GM23248 (cell line): ENCODE data around the gene ERG. TPM values are rescaled to one million over a fixed set of nuclear protein-coding genes. Genes with fewer than 3 reads are reported as not detected.
A peak's percentile ranks its signal among the peaks of the same experiment; 100 is the strongest.

Source experiments
- DNase-seq: peaks from one replicate; pipeline ENCODE4 v3.0.0-alpha.2; 2015
- H2AFZ ChIP-seq: fragments of 200-600 bp; sonication (generic); 2 replicates; pipeline ENCODE4 v1.6.1; 2016; ENCODE audit warnings: antibody characterized with exemption
- H3F3A ChIP-seq: fragments of 200-600 bp; sonication (generic); 2 replicates; pipeline ENCODE4 v1.6.1; 2016; ENCODE audit warnings: mild to moderate bottlenecking, antibody characterized with exemption, mixed run types; ENCODE audit not compliant: insufficient read depth
- H3K27ac ChIP-seq: fragments of 200-600 bp; sonication (generic); 2 replicates; pipeline ENCODE4 v1.5.1; 2016; ENCODE audit warnings: mild to moderate bottlenecking
- H3K27me3 ChIP-seq: fragments of 200-600 bp; sonication (generic); replicated peaks from 2 replicates; pipeline ENCODE4 v1.6.1; 2016; ENCODE audit warnings: mild to moderate bottlenecking; ENCODE audit not compliant: insufficient read depth
- H3K36me3 ChIP-seq: fragments of 200-600 bp; sonication (generic); 2 replicates; pipeline ENCODE4 v1.6.1; 2016; ENCODE audit warnings: low read depth, mild to moderate bottlenecking
- H3K4me1 ChIP-seq: fragments of 200-600 bp; sonication (generic); 2 replicates; pipeline ENCODE4 v1.6.1; 2016; ENCODE audit warnings: mild to moderate bottlenecking; ENCODE audit not compliant: insufficient read depth
- H3K4me2 ChIP-seq: fragments of 200-600 bp; sonication (generic); one replicate; pipeline ENCODE4 v1.6.1; 2016; ENCODE audit warnings: mild to moderate bottlenecking; ENCODE audit not compliant: unreplicated experiment
- H3K4me3 ChIP-seq: fragments of 200-600 bp; sonication (generic); 2 replicates; pipeline ENCODE4 v1.5.1; 2016; ENCODE audit warnings: mild to moderate bottlenecking
- H3K79me2 ChIP-seq: fragments of 200-600 bp; sonication (generic); 2 replicates; pipeline ENCODE4 v1.6.1; 2016; ENCODE audit warnings: mild to moderate bottlenecking; ENCODE audit not compliant: insufficient read depth
- H3K9ac ChIP-seq: fragments of 200-600 bp; sonication (generic); 2 replicates; pipeline ENCODE4 v1.6.1; 2016; ENCODE audit warnings: mild to moderate bottlenecking
- H3K9me2 ChIP-seq: fragments of 200-600 bp; sonication (generic); 2 replicates; pipeline ENCODE4 v1.6.1; 2016; ENCODE audit warnings: mixed run types, mild to moderate bottlenecking, moderate library complexity; ENCODE audit not compliant: insufficient read depth
- H3K9me3 ChIP-seq: fragments of 200-600 bp; sonication (generic); one replicate; pipeline ENCODE4 v1.6.1; 2017; ENCODE audit warnings: low read depth
- H4K20me1 ChIP-seq: fragments of 200-600 bp; sonication (generic); 2 replicates; pipeline ENCODE4 v1.6.0; 2016; ENCODE audit not compliant: insufficient read depth
- EZH2 ChIP-seq: fragments of 200-600 bp; sonication (generic); IDR thresholded peaks from 2 replicates; pipeline ENCODE4 v1.6.1; 2018; ENCODE audit warnings: antibody characterized with exemption, mild to moderate bottlenecking; ENCODE audit not compliant: insufficient read depth, poor library complexity, severe bottlenecking
- EZH2phosphoT487 ChIP-seq: fragments of 200-600 bp; sonication (generic); IDR thresholded peaks from 2 replicates; pipeline ENCODE4 v1.6.1; 2018; ENCODE audit warnings: antibody characterized with exemption, moderate library complexity, mild to moderate bottlenecking, low read depth; ENCODE audit not compliant: insufficient read depth
- WGBS, 2 experiments: methylation state at CpG; one replicate each; pipeline ENCODE4 v1.1.6; 2015 to 2017; ENCODE audit warnings: low lambda C conversion rate in 2 of 2, low coverage in 1 of 2; ENCODE audit errors: missing lambda C conversion rate in 2 of 2; 5-methylcytosine and 5-hydroxymethylcytosine counted together
- in situ Hi-C: fragments of 300-500 bp; cut with MboI; formaldehyde crosslinking; loops from 2 replicates; pipeline ENCODE4 v1.15.0; 2020
- polyA plus RNA-seq: library from polyadenylated mRNA; unstranded; fragments of >200 nt; fragmentation: Nextera tagmentation; extraction: Ambion mirVana; gene quantifications from 2 replicates; pipeline ENCODE4 v1.2.1, GENCODE V29; 2016
- total RNA-seq: library from RNA; depleted of rRNA; stranded (reverse); fragments of >200 nt; shearing (Covaris generic); gene quantifications from 2 replicates; pipeline ENCODE4 v1.2.3, GENCODE V29; 2014

Gene ERG
- total and polyA plus RNA-seq, 2 experiments from 2014 or later, result 0.76 to 1.3 TPM

- Histone ChIP-seq H3K4me1 (peaks cover 20% of the 10 kb centered on the region), H3K79me2 (no peaks in the 10 kb centered on the region), H3K9me2 (no peaks in the 10 kb centered on the region), H3K4me2 (no peak overlapping the region), H3F3A (no peaks in the 10 kb centered on the region), H3K9ac (no peak overlapping the region), H3K27ac (no peak overlapping the region), H3K27me3 (no peaks in the 10 kb centered on the region), H3K36me3 (no peaks in the 10 kb centered on the region), H2AFZ (no peak overlapping the region), H3K4me3 (no peak overlapping the region), H4K20me1 (no peaks in the 10 kb centered on the region), H3K9me3 (no peaks in the 10 kb centered on the region)
- in situ Hi-C loops, result no loop called here
- TF ChIP-seq EZH2, result no peak
- no peak for TF ChIP-seq EZH2phosphoT487
- 24 to 26% methylated on average over 3 of the region's 3 CpGs for WGBS, 2 experiments
- DNase-seq, result peak; percentile 19
Observed at GRCh38 chr21:38379147-38379546, 119.1 kb downstream of the ERG start.

- Histone ChIP-seq H4K20me1 (no peaks in the 10 kb centered on the region), H3K36me3 (no peaks in the 10 kb centered on the region), H3K9me2 (no peaks in the 10 kb centered on the region), H3K9me3 (no peaks in the 10 kb centered on the region), H3F3A (no peaks in the 10 kb centered on the region), H3K9ac (no peak overlapping the region), H3K79me2 (no peaks in the 10 kb centered on the region), H3K4me3 (no peak overlapping the region), H3K4me1 (peaks cover 20% of the 10 kb centered on the region), H2AFZ (no peak overlapping the region), H3K27ac (no peak overlapping the region), H3K4me2 (peak overlapping the region; percentile 3), H3K27me3 (no peaks in the 10 kb centered on the region)
- 13% methylated on average over 5 of the region's 5 CpGs for WGBS, 2 experiments
- TF ChIP-seq EZH2phosphoT487 (no peak), EZH2 (no peak)
- DNase-seq, result peak; percentile 47
- in situ Hi-C loops, result no loop called here
Observed at GRCh38 chr21:38377165-38378088, 120.8 kb downstream of the ERG start.

GRCh38 chr21:38376693-38377092 is 121.6 kb downstream of the ERG start:
- in situ Hi-C loops, result no loop called here
- 76% methylated on average over 12 of the region's 12 CpGs for WGBS, 2 experiments

GRCh38 chr21:38376235-38376634 is 122.0 kb downstream of the ERG start:
- no peak overlapping the region for H3K4me2 ChIP-seq
- no peak for TF ChIP-seq EZH2phosphoT487
- no peak for TF ChIP-seq EZH2
- no peak overlapping the region for H3K4me3 ChIP-seq

More at GRCh38 chr21:38376693-38377092, 121.6 kb downstream of the ERG start:
- no peaks in the 10 kb centered on the region for H4K20me1 ChIP-seq
- no peaks in the 10 kb centered on the region for H3F3A ChIP-seq
- no peak overlapping the region for H3K4me3 ChIP-seq
- no peaks in the 10 kb centered on the region for H3K9me3 ChIP-seq
- no peak overlapping the region for H3K9ac ChIP-seq
- no peaks in the 10 kb centered on the region for H3K27me3 ChIP-seq
- DNase-seq, result no peak
- TF ChIP-seq EZH2phosphoT487 (no peak), EZH2 (no peak)
- H3K79me2 ChIP-seq, result no peaks in the 10 kb centered on the region
- no peaks in the 10 kb centered on the region for H3K36me3 ChIP-seq
- peak overlapping the region; percentile 3 for H3K4me2 ChIP-seq
- H3K9me2 ChIP-seq, result no peaks in the 10 kb centered on the region
- no peak overlapping the region for H2AFZ ChIP-seq
- H3K4me1 ChIP-seq, result peaks cover 20% of the 10 kb centered on the region
- no peak overlapping the region for H3K27ac ChIP-seq

GRCh38 chr21:38367646-38368045 is 130.6 kb downstream of the ERG start:
- no peak overlapping the region for H3K4me3 ChIP-seq
- no peak overlapping the region for H3K27ac ChIP-seq
- in situ Hi-C loops, result loop anchor here (10.0 kb wide), 1 partner anchor 663 kb away; no protein-coding TSS in a partner anchor

More at GRCh38 chr21:38376235-38376634, 122.0 kb downstream of the ERG start:
- Histone ChIP-seq H3K27me3 (no peaks in the 10 kb centered on the region), H3K9me2 (no peaks in the 10 kb centered on the region), H2AFZ (no peak overlapping the region), H3K36me3 (no peaks in the 10 kb centered on the region), H4K20me1 (no peaks in the 10 kb centered on the region), H3K4me1 (peaks cover 20% of the 10 kb centered on the region), H3F3A (no peaks in the 10 kb centered on the region), H3K9ac (no peak overlapping the region), H3K79me2 (no peaks in the 10 kb centered on the region), H3K27ac (no peak overlapping the region), H3K9me3 (no peaks in the 10 kb centered on the region)
- 86 to 94% methylated on average over 11 of the region's 11 CpGs for WGBS, 2 experiments
- in situ Hi-C loops, result no loop called here
- DNase-seq, result no peak

More at GRCh38 chr21:38367646-38368045, 130.6 kb downstream of the ERG start:
- H3K9ac ChIP-seq, result no peak overlapping the region
- TF ChIP-seq EZH2phosphoT487 (no peak), EZH2 (no peak)
- WGBS, 2 experiments, result 75 to 80% methylated on average over 4 of the region's 4 CpGs
- no peak overlapping the region for H2AFZ ChIP-seq
- H3K79me2 ChIP-seq, result no peaks in the 10 kb centered on the region
- H3K9me3 ChIP-seq, result no peaks in the 10 kb centered on the region
- no peak overlapping the region for H3K4me2 ChIP-seq
- no peak for DNase-seq
- no peaks in the 10 kb centered on the region for H3K4me1 ChIP-seq
- no peaks in the 10 kb centered on the region for H3F3A ChIP-seq
- H3K36me3 ChIP-seq, result no peaks in the 10 kb centered on the region
- H3K27me3 ChIP-seq, result no peaks in the 10 kb centered on the region
- no peaks in the 10 kb centered on the region for H3K9me2 ChIP-seq
- H4K20me1 ChIP-seq, result no peaks in the 10 kb centered on the region
